ENCODE measurements around the gene HOXD4.

- TF ChIP-seq CTCF (IDR thresholded peaks at IDR 0.05) = no peak
- TF ChIP-seq POLR2A (IDR thresholded peaks at IDR 0.05) = no peak
Measured at GRCh38 chr2:176187899-176188773, 36.8 kb downstream of the HOXD4 start, which contains the start of gene HOXD1.
